HG03095 (cell line): ENCODE results near the gene RAD51B.
"Not testable (repeated sequence)": the region's sequence is repeated elsewhere in the genome, so short reads cannot be mapped to it uniquely, and the experiment has no call there.

Source experiments
- ATAC-seq: cut with Tn5 transposase; IDR thresholded peaks from one replicate; pipeline ENCODE4 v1.9.1; 2021; ENCODE audit warnings: moderate library complexity; ENCODE audit not compliant: unreplicated experiment

RAD51B gene

GRCh38 chr14:68696266-68696665 lies 876.7 kb downstream of the RAD51B start:
- no peak for ATAC-seq

GRCh38 chr14:68696721-68697495 lies 877.3 kb downstream of the RAD51B start:
- no peak for ATAC-seq

DNA sequence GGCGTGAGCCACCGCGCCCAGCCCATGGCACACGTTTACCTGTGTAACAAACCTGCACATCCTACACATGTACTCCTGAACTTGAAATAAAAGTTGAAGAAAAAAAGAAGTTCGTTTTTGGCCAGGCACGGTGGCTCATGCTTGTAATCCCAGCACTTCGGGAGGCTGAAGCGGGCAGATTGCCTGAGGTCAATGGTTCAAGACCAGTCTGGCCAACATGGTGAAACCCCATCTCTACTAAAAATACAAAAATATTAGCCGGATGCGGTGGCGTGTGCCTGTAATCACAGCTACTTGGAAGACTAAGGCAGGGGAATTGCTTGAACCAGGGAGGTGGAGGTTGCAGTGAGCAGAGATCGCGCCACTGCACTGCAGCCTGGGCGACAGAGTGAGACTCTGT lies 879.2 kb downstream of the RAD51B start:
- not testable (repeated sequence) for ATAC-seq

GRCh38 chr14:68701001-68701741 lies 881.6 kb downstream of the RAD51B start:
- no peak for ATAC-seq

DNA sequence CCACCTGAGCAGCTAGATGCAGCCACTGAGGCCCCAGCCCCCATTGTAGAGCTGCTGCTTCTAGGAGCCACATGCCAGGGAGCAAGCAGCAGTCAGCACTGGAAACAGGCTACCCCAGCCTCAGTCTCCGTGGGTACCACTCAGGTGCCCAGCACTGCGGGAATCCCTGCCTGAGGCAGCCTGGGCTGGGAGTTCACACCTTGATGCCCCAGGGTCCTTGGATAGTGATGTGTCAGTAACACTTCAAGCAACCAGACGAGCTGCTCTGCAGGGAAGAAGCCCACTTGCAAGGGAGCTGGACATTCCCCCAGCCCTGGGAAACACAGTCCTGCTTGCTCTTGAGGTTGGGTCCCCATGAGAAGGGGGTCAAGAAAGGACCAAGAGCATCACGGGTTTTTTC lies 882.6 kb downstream of the RAD51B start:
- ATAC-seq = no peak

DNA sequence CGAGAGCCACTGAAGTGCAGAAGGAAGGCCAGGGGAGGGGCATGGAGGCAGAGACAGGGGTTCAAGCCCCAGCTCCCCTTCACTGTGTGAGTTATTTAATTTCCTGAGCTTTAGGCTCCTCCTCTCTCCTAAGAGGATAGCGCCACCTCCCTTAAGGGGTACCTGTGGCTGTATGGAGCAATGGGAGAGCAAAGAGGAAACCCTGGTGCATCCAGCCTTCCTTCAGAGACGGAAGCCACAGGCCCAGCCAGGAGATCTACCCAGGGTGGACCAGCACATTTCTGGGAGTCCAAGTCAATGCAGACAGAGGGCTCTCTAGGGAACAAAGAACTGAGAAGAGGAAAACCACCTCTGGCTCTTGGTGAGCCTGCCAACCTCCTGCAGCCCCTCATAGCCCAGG lies 883.0 kb downstream of the RAD51B start:
- no peak for ATAC-seq

DNA sequence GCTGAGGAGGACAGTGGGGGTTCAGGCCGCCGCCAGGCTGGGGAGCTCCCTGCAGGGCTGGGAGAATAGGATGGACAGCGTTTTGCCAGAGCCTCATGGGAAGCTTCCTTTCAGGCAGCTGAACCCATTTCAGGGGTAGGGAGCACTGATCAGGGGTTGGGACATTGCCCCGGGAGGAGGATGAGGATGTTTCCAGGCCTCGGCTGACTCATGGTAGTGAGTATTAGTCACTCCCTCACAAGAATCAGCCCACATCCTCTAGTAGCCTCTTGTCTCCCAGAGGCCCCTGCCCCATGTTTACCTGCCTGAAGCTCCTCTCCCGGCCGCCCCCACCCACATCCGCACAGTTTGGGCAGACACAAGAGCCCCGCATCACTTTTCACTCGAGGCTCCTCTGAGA lies 883.5 kb downstream of the RAD51B start:
- ATAC-seq = no peak

DNA sequence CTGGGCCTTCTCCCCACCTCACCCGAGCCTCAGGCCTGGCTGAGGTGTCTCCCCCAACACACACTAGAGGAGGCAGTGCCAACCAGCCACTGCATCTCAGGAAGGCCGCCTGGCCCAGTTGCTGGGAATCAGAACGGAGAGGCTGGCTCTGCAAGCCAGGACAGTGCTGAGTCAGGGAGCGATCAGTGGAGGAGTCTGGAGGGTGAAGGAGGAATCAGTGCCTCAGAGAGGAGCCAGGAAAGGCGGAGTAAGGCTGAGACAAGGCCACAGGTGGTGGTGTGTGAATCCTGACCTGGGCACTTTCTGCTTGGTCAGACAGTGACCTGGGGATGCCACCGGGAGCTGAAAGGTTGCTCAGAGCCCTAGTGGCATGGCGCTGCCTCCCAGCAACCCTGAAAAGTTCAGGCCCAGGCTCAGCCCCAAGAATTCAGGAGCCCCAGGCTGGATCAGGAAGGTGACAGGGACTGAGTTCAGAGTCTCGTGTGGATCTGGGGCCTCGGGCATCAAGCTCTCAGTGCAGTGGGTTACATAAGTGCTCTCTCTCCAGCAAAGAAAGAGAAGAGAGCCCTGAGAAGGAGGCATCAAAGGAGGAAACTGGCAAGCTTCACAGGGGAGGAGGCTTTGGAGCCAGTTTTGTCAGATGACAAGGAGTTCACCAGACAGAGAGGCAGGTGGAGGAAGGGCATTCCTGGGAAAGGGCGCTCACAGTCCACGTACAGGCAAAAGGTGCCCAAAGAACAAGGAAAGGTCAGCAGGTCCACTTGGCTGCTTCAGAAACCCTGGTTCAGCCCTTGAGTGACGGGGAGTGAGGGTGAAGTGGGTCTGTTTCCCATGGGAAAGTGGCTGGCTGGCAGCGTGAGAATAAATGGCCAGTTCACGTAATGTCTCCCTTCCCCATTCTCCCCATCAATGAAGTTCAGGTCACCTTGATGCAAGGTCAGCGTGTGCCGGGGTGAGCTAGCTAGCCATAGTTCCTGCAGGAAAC lies 885.4 kb downstream of the RAD51B start:
- ATAC-seq = no peak

GRCh38 chr14:68705741-68706283 lies 886.2 kb downstream of the RAD51B start:
- ATAC-seq = no peak

GRCh38 chr14:68707482-68707881 lies 887.9 kb downstream of the RAD51B start:
- no peak for ATAC-seq

DNA sequence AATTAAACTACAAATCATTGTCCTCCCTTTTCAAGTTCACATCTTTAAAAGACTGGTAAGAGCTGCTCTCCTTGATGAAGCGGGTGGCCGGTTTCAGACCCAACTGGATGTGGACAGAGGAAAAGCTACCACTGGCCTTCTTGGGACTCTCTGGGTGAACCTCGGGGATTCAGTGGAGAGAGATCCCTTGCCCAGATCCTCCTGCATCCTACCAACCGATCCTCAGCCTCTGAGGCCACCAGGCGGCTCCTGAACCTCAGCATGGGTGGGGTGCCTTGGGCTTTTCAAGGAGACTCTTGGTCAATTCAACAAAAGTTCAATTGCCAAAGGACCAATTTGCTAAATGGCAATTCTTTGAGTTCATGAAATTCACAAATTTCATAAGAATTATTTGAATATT lies 888.8 kb downstream of the RAD51B start:
- no peak for ATAC-seq

- ATAC-seq = no peak
These were observed 889.4 kb downstream of the RAD51B start for GRCh38 chr14:68709007-68709406.

DNA sequence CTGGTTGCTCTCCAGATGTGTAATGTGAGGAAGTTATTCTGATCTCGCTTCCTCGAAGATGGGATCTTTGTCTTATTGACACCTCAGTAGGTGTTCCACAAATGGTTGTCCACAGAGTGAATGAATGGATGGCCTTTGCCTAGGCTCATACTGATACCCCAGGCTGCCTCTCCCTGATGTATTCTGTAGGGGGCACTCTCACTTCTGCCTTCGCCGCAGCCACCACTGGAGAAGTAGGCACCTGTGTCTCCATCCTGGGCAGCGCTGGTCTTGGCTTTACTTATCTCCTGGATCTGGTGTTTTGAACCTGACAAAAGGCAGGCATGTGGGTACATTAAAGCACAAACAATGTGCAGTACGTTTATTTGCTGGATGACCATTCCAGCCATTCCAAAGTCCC lies 891.2 kb downstream of the RAD51B start:
- ATAC-seq = no peak

GRCh38 chr14:68711561-68712309 lies 892.2 kb downstream of the RAD51B start:
- ATAC-seq = no peak

- ATAC-seq = no peak
These were observed 893.3 kb downstream of the RAD51B start for GRCh38 chr14:68712703-68713370.

DNA sequence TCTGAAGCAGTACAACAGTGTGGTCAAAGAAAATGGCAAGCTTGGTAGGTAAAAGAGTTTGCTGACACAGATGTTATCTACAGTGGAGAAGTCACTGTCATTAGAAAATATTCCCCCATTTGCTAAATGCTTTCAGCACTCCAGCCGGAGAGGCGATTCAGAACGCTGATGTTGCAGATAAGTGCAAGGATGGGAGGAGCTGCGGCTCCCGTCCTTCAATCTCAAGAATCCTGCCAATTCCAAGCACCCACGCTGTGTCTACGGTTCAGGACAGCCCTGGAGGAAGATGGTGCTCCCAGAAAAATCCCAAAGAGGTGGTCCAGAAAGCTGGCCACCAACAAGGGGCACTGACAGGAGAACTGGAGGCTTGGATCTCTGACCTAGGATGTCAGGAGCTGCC lies 894.2 kb downstream of the RAD51B start:
- no peak for ATAC-seq

GRCh38 chr14:68714991-68715924 lies 895.7 kb downstream of the RAD51B start:
- no peak for ATAC-seq

DNA sequence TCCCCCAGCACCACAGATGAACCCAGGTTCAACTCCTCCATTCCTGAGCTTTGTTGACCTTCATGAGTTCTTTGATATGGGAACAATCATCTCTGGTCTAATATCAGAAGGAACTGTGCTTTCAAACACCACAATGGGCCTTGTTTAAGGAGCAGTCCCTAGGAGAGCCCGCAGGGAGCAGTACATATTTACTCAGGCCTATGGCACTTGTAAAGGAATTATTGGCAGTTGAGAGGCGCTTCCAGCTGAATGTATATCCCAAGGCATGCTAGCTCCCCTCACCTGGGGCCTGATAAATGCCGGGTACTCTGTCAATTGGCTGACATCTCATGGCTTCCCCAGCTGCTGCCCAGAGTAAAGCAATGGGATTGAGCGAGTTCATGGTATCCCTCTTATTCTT lies 897.1 kb downstream of the RAD51B start:
- no peak for ATAC-seq
